Gastroesophageal sphincter (tissue), 4 donors: ENCODE results near the gene SCGB3A1. TPM values are rescaled to one million over a fixed set of nuclear protein-coding genes. Genes with fewer than 3 reads are reported as not detected.
A peak's percentile ranks its signal among the peaks of the same experiment; 100 is the strongest.

Experiments
- ATAC-seq: fragments of 150-250 bp; one replicate; pipeline ENCODE4 v1.9.1; 2016; ENCODE audit warnings: mild to moderate bottlenecking, moderate library complexity
- H3K27ac ChIP-seq, 4 donors: fragments of 200-600 bp; sonication (generic) in 3 of 4; 1 replicate in 3 of 4; 2 replicates in 1 of 4; pipeline ENCODE4 v1.5.1; 2016 to 2019
- H3K27me3 ChIP-seq: fragments of 200-600 bp; sonication (generic); one replicate; pipeline ENCODE4 v1.5.1; 2019
- H3K36me3 ChIP-seq, 2 donors: fragments of 200-600 bp; sonication (generic); one replicate each; pipeline ENCODE4 v1.5.1; 2019; ENCODE audit warnings: control low read depth in 1 of 2
- H3K4me1 ChIP-seq, 3 donors: fragments of 200-600 bp; sonication (generic); 1 replicate in 2 of 3; 2 replicates in 1 of 3; pipeline ENCODE4 v1.5.1; 2016 to 2019; ENCODE audit warnings: control low read depth in 2 of 3
- H3K4me3 ChIP-seq, 2 donors: fragments of 200-600 bp; sonication (generic); one replicate each; pipeline ENCODE4 v1.5.1; 2019; ENCODE audit warnings: mild to moderate bottlenecking in 1 of 2, moderate library complexity in 1 of 2
- H3K9me3 ChIP-seq, 3 donors: fragments of 200-600 bp; sonication (generic); one replicate each; pipeline ENCODE4 v1.5.1; 2017 to 2019; ENCODE audit warnings: control low read depth in 2 of 3
- EP300 ChIP-seq: sonication (generic); formaldehyde crosslinking; IDR thresholded peaks from one replicate; pipeline ENCODE4 v1.6.1; 2017; ENCODE audit warnings: antibody characterized with exemption, mild to moderate bottlenecking
- POLR2A ChIP-seq, 2 donors: fragments of 450-650 bp; IDR thresholded peaks; one replicate each; pipeline ENCODE4 v1.6.1; 2017; ENCODE audit warnings: antibody characterized with exemption in 2 of 2, mild to moderate bottlenecking in 2 of 2, moderate library complexity in 1 of 2
- POLR2AphosphoS5 ChIP-seq: sonication (generic); formaldehyde crosslinking; IDR thresholded peaks from one replicate; pipeline ENCODE4 v1.6.1; 2017; ENCODE audit warnings: antibody characterized with exemption
- WGBS, 2 donors: methylation state at CpG; one replicate each; pipeline ENCODE4 v1.1.5; 2018; ENCODE audit warnings: low coverage in 1 of 2; 5-methylcytosine and 5-hydroxymethylcytosine counted together
- total RNA-seq, 4 donors: library from RNA; depleted of rRNA; stranded (reverse); fragments of >200 nt; gene quantifications; one replicate each; pipeline ENCODE4 v1.1.0, GENCODE V29; 2016
- TF ChIP-seq, protein P1 (sequence below), 4 experiments: fragments of 200-600 bp in 2 of 4; fragments of 450-650 bp in 2 of 4; sonication (generic) in 1 of 4; IDR thresholded peaks; one replicate each; pipeline ENCODE4 v1.5.1; 2017 to 2019; ENCODE audit warnings: antibody characterized with exemption in 4 of 4, mild to moderate bottlenecking in 2 of 4, moderate library complexity in 2 of 4

SCGB3A1 gene
- total RNA-seq, 4 donors from 2014 or later: 78.4 TPM; not detected in 3

DNA sequence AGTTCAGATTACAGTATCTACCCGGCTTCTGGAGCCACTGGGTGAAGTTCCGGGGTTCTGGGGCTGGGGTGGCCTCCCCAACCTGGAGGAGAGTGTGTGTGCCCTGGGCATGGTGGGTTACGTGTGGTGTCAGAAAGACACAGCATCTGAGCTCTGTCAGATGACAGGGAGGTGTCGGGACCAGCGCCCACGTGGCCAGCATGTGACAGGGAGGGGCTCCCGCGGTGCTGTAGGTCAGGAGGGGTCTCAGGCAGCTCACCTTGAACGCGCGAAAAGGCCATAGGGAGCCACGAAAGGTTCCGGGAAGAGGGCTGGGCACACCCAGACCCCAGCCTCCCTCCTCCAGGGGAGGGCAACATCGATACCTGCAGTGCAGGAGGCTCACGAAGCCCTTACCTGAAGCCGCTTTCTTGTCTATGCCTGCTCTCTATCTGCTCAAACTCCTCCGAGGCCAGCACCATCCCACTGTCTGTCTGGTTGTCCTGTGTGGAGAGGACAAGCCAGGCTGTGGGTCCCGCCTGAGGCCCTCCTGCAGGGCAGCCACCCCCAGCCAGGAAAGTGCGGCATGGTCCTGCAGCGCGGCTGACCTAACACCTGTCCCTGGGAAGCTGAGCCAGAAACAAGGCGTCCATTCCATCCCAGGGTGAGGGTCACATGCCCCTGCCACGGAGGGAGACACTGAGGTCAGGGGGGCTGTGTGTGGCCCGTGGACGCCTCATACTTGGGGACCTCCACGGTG, 17.4 kb upstream of the SCGB3A1 start:
- Histone ChIP-seq H3K27me3 (peaks cover 22% of the 10 kb centered on the region), H3K9me3 (no peaks in the 10 kb centered on the region), H3K36me3 (no peaks in the 10 kb centered on the region), H3K4me3 (no peak overlapping the region), H3K4me1 (no peaks in the 10 kb centered on the region), H3K27ac (no peak overlapping the region)
- ATAC-seq: no peak
- WGBS, 2 donors: 91 to 92% methylated on average over 2 to 11 of the region's 26 CpGs
- TF ChIP-seq POLR2AphosphoS5: no peak
- TF ChIP-seq POLR2A (IDR thresholded peaks at IDR 0.05): no peak
- TF ChIP-seq, protein P1, sequence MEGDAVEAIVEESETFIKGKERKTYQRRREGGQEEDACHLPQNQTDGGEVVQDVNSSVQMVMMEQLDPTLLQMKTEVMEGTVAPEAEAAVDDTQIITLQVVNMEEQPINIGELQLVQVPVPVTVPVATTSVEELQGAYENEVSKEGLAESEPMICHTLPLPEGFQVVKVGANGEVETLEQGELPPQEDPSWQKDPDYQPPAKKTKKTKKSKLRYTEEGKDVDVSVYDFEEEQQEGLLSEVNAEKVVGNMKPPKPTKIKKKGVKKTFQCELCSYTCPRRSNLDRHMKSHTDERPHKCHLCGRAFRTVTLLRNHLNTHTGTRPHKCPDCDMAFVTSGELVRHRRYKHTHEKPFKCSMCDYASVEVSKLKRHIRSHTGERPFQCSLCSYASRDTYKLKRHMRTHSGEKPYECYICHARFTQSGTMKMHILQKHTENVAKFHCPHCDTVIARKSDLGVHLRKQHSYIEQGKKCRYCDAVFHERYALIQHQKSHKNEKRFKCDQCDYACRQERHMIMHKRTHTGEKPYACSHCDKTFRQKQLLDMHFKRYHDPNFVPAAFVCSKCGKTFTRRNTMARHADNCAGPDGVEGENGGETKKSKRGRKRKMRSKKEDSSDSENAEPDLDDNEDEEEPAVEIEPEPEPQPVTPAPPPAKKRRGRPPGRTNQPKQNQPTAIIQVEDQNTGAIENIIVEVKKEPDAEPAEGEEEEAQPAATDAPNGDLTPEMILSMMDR (IDR thresholded peaks at IDR 0.05): no peak
- no peak for TF ChIP-seq EP300

DNA sequence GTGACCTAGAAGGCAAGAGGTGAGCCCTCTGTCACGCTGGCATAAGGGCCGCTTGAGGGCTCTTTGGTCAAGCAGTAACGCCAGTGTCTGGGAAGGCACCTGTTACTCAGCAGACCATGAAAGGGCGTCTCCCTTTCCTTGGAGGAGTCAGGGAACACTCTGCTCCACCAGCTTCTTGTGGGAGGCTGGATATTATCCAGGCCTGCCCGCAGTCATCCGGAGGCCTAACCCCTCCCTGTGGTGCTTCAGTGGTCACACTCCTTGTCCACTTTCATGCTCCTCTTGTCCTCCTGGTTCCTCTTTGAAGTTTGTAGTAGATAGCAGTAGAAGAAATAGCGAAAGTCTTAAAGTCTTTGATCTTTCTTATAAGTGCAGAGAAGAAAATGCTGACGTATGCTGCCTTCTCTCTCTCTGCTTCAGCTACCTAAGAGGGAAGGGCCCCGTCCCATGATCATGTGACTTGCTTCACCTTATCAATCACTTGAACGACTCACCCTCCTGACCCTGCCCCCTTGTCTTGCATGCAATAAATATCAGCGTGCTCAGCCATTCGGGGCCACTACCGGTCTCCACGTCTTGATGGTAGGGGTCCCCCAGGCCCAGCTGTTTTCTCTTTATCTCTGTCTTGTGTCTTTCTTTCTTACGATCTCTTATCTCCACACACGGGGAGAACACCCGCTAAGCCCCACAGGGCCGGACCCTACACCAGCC, 16.7 kb upstream of the SCGB3A1 start:
- Histone ChIP-seq H3K36me3 (no peaks in the 10 kb centered on the region), H3K4me3 (no peak overlapping the region), H3K9me3 (no peaks in the 10 kb centered on the region), H3K27ac (no peak overlapping the region), H3K27me3 (peaks cover 22% of the 10 kb centered on the region), H3K4me1 (no peaks in the 10 kb centered on the region)
- no peak for ATAC-seq
- TF ChIP-seq, protein P1 (IDR thresholded peaks at IDR 0.05): no peak
- TF ChIP-seq POLR2AphosphoS5 (no peak), POLR2A (IDR thresholded peaks at IDR 0.05) (no peak), EP300 (no peak)
- WGBS, 2 donors: 44 to 51% methylated on average over 9 to 17 of the region's 18 CpGs

DNA sequence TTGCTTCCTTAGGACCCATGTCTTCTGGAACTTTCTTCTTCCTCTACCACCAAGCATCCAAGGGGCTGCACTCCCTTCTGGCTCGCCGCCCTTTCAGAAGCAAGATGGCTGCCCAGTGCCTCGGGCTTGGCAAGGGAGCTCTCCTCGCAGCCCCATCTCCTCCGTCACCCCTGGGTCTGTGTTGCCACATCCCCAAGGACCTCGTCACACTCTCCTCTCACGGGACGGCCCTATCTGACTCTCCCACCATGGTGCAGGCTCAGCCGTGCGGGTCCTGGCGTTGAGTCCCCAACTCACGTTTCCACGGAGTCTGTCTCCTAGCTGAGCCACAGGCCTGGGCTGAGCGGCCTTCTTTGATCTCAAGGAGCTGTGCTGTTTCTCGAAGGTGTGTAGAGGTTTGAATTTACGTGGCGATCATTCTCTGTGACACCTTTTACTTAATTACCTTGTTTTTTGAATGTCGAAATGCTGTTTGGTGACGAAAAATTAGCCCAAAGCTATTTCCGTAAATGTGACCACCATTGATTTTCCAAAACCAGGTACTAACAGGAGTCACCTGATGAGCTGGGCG, 15.0 kb upstream of the SCGB3A1 start:
- WGBS, 2 donors: 81 to 83% methylated on average over 13 to 19 of the region's 21 CpGs
- Histone ChIP-seq H3K4me1 (no peaks in the 10 kb centered on the region), H3K27ac (no peak overlapping the region), H3K9me3 (no peaks in the 10 kb centered on the region), H3K36me3 (no peaks in the 10 kb centered on the region), H3K27me3 (peaks cover 22% of the 10 kb centered on the region), H3K4me3 (no peak overlapping the region)
- no peak for ATAC-seq
- no peak for TF ChIP-seq EP300
- no peak for TF ChIP-seq POLR2AphosphoS5
- TF ChIP-seq POLR2A (IDR thresholded peaks at IDR 0.05): no peak
- TF ChIP-seq, protein P1 (IDR thresholded peaks at IDR 0.05): no peak

DNA sequence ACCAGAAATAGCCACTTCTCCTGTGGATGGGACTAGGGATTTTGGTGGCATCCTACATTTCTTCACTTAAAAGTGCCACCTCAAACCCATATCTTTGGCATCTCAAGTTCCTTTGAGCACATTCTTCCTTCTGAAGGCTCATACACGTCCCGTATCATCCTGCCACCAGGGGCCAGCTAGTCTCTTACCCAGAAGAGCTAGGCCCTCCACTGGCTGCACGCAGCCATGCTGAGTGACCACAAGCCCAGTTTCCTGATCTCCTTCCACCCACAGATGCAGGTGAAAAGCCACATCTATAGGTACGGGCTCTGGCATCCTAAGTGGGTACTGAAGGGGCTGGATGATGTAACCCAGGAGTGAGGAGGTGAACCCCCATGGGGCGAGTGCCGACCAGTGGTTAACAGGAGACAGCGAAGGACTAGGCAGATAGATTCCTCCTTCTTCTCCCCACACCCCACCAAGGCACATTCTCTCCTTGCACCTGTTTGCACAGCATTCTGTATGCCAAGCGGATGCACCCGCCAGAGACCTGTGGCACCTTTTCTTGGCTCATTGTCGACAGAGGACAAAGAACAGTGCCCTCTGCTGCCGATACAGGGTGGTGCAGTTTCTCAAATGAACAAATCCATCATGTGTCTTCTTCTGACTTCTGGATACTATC, 14.4 kb upstream of the SCGB3A1 start:
- no peaks in the 10 kb centered on the region for H3K4me1 ChIP-seq
- H3K9me3 ChIP-seq: no peaks in the 10 kb centered on the region
- H3K4me3 ChIP-seq: no peak overlapping the region
- WGBS, 2 donors: 36% methylated on average over 6 of the region's 11 CpGs; no CpG with 5 or more reads in 1 of the 2 donors
- no peak overlapping the region for H3K27ac ChIP-seq
- TF ChIP-seq, protein P1 (IDR thresholded peaks at IDR 0.05): peak in 3 of 4 experiments; percentile 11 to 61 (median 31)
- no peak for TF ChIP-seq POLR2A (IDR thresholded peaks at IDR 0.05)
- peaks cover 22% of the 10 kb centered on the region for H3K27me3 ChIP-seq
- ATAC-seq: no peak
- H3K36me3 ChIP-seq: no peaks in the 10 kb centered on the region
